ENCODE measurements around the gene VPS51. TPM values are rescaled to one million over a fixed set of nuclear protein-coding genes. Genes with fewer than 3 reads are reported as not detected.

VPS51 gene
- polyA plus RNA-seq, 4 donors = 100 to 159 (median 143) TPM

- no peak for DNase-seq (ENCODE audit: low read depth in 4 of 4, low spot score in 2 of 4)
These were observed 64.6 kb downstream of the VPS51 start for GRCh38 chr11:65160643-65161042.

Other genes with a start within 250 kb of the VPS51 start
- gene EHD1, start 217.6 kb upstream of the VPS51 start, polyA plus RNA-seq (ENCODE audit: insufficient read length in 4 of 4) = 10 to 100 TPM; 54.4 to 77.9 (median 64.7) TPM
- 10 to 100 TPM; 12.2 to 28.1 (median 21.6) TPM for gene ATG2A, start 179.0 kb upstream of the VPS51 start, polyA plus RNA-seq (ENCODE audit: insufficient read length in 4 of 4)
- 10 to 100 TPM; 14.4 to 20.2 (median 17.2) TPM for gene PPP2R5B, start 171.5 kb upstream of the VPS51 start, polyA plus RNA-seq (ENCODE audit: insufficient read length in 4 of 4)
- 1 to 10 TPM; 1.9 to 3.1 (median 2.6) TPM for gene GPHA2, start 160.3 kb upstream of the VPS51 start, polyA plus RNA-seq (ENCODE audit: insufficient read length in 4 of 4)
- gene MAJIN, start 124.1 kb upstream of the VPS51 start, polyA plus RNA-seq (ENCODE audit: insufficient read length in 4 of 4) = 1 to 10 TPM in 1 of 4 donors, under 1 TPM in 3; 0.48 to 1.5 (median 0.72) TPM
- gene BATF2, start 99.2 kb upstream of the VPS51 start, polyA plus RNA-seq (ENCODE audit: insufficient read length in 4 of 4) = 1 to 10 TPM; 2.3 to 3.3 (median 2.8) TPM
- gene ARL2, start 82.1 kb upstream of the VPS51 start, polyA plus RNA-seq (ENCODE audit: insufficient read length in 4 of 4) = 10 to 100 TPM; 58.1 to 81.6 (median 64.8) TPM
- gene SNX15, start 68.8 kb upstream of the VPS51 start, polyA plus RNA-seq (ENCODE audit: insufficient read length in 4 of 4) = 10 to 100 TPM; 25.5 to 34.3 (median 30.4) TPM
- gene SAC3D1, start 55.0 kb upstream of the VPS51 start, polyA plus RNA-seq (ENCODE audit: insufficient read length in 4 of 4) = 10 to 100 TPM; 10.2 to 20.3 (median 13.5) TPM
- gene NAALADL1, start 37.7 kb upstream of the VPS51 start, polyA plus RNA-seq (ENCODE audit: insufficient read length in 4 of 4) = 10 to 100 TPM; 10.8 to 17.4 (median 12.2) TPM
- gene CDCA5, start 12.2 kb upstream of the VPS51 start, polyA plus RNA-seq (ENCODE audit: insufficient read length in 4 of 4) = 10 to 100 TPM; 16.9 to 22.4 (median 21.1) TPM
- 10 to 100 TPM; 27.9 to 35.9 (median 34.6) TPM for gene ZFPL1, start 12.0 kb upstream of the VPS51 start, polyA plus RNA-seq (ENCODE audit: insufficient read length in 4 of 4)
- gene TM7SF2, start 15.7 kb downstream of the VPS51 start, polyA plus RNA-seq (ENCODE audit: insufficient read length in 4 of 4) = 100 to 1,000 TPM in 1 of 4 donors, 10 to 100 TPM in 3; 77.8 to 101 (median 80.4) TPM
- 10 to 100 TPM in 2 of 4 donors, 1 to 10 TPM in 2; 6.0 to 13.3 (median 9.5) TPM for gene ZNHIT2, start 21.5 kb downstream of the VPS51 start, polyA plus RNA-seq (ENCODE audit: insufficient read length in 4 of 4)
- 100 to 1,000 TPM; 643 to 971 (median 752) TPM for gene FAU, start 25.9 kb downstream of the VPS51 start, polyA plus RNA-seq (ENCODE audit: insufficient read length in 4 of 4)
- 10 to 100 TPM; 56.2 to 65.2 (median 62.2) TPM for gene MRPL49, start 26.1 kb downstream of the VPS51 start, polyA plus RNA-seq (ENCODE audit: insufficient read length in 4 of 4)
- gene SYVN1, start 38.3 kb downstream of the VPS51 start, polyA plus RNA-seq (ENCODE audit: insufficient read length in 4 of 4) = 10 to 100 TPM; 40.4 to 57.0 (median 48.3) TPM
- under 1 TPM in 1 of 4 donors, not detected in 3; 0.16 TPM for gene SPDYC, start 74.0 kb downstream of the VPS51 start, polyA plus RNA-seq (ENCODE audit: insufficient read length in 4 of 4)
- 100 to 1,000 TPM in 2 of 4 donors, 10 to 100 TPM in 2; 83.3 to 121 (median 99.2) TPM for gene CAPN1, start 85.7 kb downstream of the VPS51 start, polyA plus RNA-seq (ENCODE audit: insufficient read length in 4 of 4)
- 10 to 100 TPM; 22.0 to 34.0 (median 30.9) TPM for gene POLA2, start 165.7 kb downstream of the VPS51 start, polyA plus RNA-seq (ENCODE audit: insufficient read length in 4 of 4)
- gene CDC42EP2, start 218.7 kb downstream of the VPS51 start, polyA plus RNA-seq (ENCODE audit: insufficient read length in 4 of 4) = 10 to 100 TPM in 2 of 4 donors, 1 to 10 TPM in 2; 7.9 to 16.4 (median 11.6) TPM
- gene DPF2, start 237.6 kb downstream of the VPS51 start, polyA plus RNA-seq (ENCODE audit: insufficient read length in 4 of 4) = 100 to 1,000 TPM in 1 of 4 donors, 10 to 100 TPM in 3; 80.5 to 105 (median 90.8) TPM

All from left renal cortex interstitium (tissue), 4 donors.